Astrocyte (in vitro differentiated cells and primary cell): ENCODE results near the gene MCF2L2.

ENCODE experiments used
- EZH2 ChIP-seq: IDR thresholded peaks from 2 replicates; pipeline ENCODE4 v1.6.1; 2012; ENCODE audit warnings: mild to moderate bottlenecking, low read length, inconsistent platforms; ENCODE audit not compliant: insufficient read depth
- TF ChIP-seq, protein P1 (sequence below): IDR thresholded peaks from 2 replicates; pipeline ENCODE4 v1.5.1; 2011; ENCODE audit warnings: low read depth, mild to moderate bottlenecking, inconsistent platforms, low read length, moderate library complexity; ENCODE audit not compliant: insufficient read depth

- TF ChIP-seq, protein P1, sequence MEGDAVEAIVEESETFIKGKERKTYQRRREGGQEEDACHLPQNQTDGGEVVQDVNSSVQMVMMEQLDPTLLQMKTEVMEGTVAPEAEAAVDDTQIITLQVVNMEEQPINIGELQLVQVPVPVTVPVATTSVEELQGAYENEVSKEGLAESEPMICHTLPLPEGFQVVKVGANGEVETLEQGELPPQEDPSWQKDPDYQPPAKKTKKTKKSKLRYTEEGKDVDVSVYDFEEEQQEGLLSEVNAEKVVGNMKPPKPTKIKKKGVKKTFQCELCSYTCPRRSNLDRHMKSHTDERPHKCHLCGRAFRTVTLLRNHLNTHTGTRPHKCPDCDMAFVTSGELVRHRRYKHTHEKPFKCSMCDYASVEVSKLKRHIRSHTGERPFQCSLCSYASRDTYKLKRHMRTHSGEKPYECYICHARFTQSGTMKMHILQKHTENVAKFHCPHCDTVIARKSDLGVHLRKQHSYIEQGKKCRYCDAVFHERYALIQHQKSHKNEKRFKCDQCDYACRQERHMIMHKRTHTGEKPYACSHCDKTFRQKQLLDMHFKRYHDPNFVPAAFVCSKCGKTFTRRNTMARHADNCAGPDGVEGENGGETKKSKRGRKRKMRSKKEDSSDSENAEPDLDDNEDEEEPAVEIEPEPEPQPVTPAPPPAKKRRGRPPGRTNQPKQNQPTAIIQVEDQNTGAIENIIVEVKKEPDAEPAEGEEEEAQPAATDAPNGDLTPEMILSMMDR, result no peak
- TF ChIP-seq EZH2, result no peak
These were observed 111.1 kb downstream of the MCF2L2 start for GRCh38 chr3:183317271-183317670.
